Liver (tissue), 3 donors: ENCODE data around the gene TAS2R41.
A peak's percentile ranks its signal among the peaks of the same experiment; 100 is the strongest.

Experiments
- EGR1 ChIP-seq, 2 donors: IDR thresholded peaks; 2 replicates each; pipeline ENCODE4 v1.6.1; 2016 to 2018; ENCODE audit warnings: antibody characterized with exemption in 2 of 2, low read depth in 2 of 2
- GABPA ChIP-seq, 2 donors: IDR thresholded peaks in 1 of 2; conservative IDR thresholded peaks in 1 of 2; 2 replicates each; pipeline ENCODE4 v1.6.1; 2016; ENCODE audit warnings: antibody characterized with exemption in 2 of 2, mild to moderate bottlenecking in 1 of 2, moderate library complexity in 1 of 2
- JUND ChIP-seq, 2 donors: IDR thresholded peaks; 2 replicates each; pipeline ENCODE4 v1.6.1; 2016; ENCODE audit warnings: antibody characterized with exemption in 2 of 2
- RAD21 ChIP-seq, 2 donors: IDR thresholded peaks; 2 replicates each; pipeline ENCODE4 v1.6.1; 2016; ENCODE audit warnings: antibody characterized with exemption in 2 of 2, mild to moderate bottlenecking in 2 of 2
- TAF1 ChIP-seq: conservative IDR thresholded peaks from 2 replicates; pipeline ENCODE4 v1.6.1; 2016; ENCODE audit warnings: antibody characterized with exemption, mild to moderate bottlenecking
- YY1 ChIP-seq: IDR thresholded peaks from 2 replicates; pipeline ENCODE4 v1.6.1; 2016; ENCODE audit warnings: antibody characterized with exemption, mild to moderate bottlenecking
- TF ChIP-seq, protein P1 (sequence below): fragments of 150-350 bp; IDR thresholded peaks from 2 replicates; pipeline ENCODE4 v1.5.1; 2017; ENCODE audit warnings: improper control_type of control experiment, low read depth, low read length; ENCODE audit not compliant: missing input control
- TF ChIP-seq, protein P2 (sequence below): IDR thresholded peaks from 2 replicates; pipeline ENCODE4 v1.6.1; 2016; ENCODE audit warnings: antibody characterized with exemption, mild to moderate bottlenecking
- TF ChIP-seq, protein P3 (sequence below): IDR thresholded peaks from 2 replicates; pipeline ENCODE4 v1.6.1; 2016; ENCODE audit warnings: antibody characterized with exemption
- donor health status: healthy.
- donor health status: healthy.

DNA sequence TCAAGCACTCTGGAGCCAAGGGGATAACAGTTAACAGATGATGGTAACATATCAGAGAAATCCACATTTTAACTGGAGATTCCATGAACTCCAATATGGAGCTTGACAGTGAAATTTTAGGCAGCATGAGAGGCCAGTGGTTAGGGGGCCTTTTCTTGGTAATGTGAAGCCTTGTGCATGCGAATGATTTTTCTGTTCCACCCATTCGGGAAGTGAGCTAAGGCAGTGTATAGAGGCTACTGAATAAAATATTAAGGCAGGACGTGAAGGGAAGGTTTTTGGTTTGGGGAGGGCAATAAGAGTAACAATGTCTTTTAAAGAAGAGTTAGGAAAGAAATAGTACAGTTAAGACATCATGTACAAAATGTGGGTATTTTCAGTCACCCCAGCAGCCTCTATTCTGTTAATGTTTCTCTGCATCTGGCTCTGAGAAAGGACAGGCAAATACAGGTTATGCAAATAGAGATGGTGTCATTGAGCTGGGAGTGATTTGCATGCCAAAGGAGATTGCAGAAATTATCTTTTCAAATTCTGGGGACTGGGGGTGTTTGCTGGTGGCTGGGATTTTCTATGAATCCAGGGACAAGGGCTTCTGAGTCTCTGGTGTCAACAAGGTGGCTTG lies 41.2 kb upstream of the TAS2R41 start:
- TF ChIP-seq, protein P1, sequence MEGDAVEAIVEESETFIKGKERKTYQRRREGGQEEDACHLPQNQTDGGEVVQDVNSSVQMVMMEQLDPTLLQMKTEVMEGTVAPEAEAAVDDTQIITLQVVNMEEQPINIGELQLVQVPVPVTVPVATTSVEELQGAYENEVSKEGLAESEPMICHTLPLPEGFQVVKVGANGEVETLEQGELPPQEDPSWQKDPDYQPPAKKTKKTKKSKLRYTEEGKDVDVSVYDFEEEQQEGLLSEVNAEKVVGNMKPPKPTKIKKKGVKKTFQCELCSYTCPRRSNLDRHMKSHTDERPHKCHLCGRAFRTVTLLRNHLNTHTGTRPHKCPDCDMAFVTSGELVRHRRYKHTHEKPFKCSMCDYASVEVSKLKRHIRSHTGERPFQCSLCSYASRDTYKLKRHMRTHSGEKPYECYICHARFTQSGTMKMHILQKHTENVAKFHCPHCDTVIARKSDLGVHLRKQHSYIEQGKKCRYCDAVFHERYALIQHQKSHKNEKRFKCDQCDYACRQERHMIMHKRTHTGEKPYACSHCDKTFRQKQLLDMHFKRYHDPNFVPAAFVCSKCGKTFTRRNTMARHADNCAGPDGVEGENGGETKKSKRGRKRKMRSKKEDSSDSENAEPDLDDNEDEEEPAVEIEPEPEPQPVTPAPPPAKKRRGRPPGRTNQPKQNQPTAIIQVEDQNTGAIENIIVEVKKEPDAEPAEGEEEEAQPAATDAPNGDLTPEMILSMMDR = no peak
- peak in 1 of 2 donors; percentile 50 for TF ChIP-seq JUND (IDR thresholded peaks at IDR 0.05)
- TF ChIP-seq GABPA (IDR thresholded peaks at IDR 0.05 in 1 of 2, conservative IDR thresholded peaks at IDR 0.05 in 1 of 2) = no peak
- no peak for TF ChIP-seq EGR1 (IDR thresholded peaks at IDR 0.05; ENCODE audit: low read depth in 2 of 2)
- TF ChIP-seq TAF1 = no peak
- TF ChIP-seq, protein P2, sequence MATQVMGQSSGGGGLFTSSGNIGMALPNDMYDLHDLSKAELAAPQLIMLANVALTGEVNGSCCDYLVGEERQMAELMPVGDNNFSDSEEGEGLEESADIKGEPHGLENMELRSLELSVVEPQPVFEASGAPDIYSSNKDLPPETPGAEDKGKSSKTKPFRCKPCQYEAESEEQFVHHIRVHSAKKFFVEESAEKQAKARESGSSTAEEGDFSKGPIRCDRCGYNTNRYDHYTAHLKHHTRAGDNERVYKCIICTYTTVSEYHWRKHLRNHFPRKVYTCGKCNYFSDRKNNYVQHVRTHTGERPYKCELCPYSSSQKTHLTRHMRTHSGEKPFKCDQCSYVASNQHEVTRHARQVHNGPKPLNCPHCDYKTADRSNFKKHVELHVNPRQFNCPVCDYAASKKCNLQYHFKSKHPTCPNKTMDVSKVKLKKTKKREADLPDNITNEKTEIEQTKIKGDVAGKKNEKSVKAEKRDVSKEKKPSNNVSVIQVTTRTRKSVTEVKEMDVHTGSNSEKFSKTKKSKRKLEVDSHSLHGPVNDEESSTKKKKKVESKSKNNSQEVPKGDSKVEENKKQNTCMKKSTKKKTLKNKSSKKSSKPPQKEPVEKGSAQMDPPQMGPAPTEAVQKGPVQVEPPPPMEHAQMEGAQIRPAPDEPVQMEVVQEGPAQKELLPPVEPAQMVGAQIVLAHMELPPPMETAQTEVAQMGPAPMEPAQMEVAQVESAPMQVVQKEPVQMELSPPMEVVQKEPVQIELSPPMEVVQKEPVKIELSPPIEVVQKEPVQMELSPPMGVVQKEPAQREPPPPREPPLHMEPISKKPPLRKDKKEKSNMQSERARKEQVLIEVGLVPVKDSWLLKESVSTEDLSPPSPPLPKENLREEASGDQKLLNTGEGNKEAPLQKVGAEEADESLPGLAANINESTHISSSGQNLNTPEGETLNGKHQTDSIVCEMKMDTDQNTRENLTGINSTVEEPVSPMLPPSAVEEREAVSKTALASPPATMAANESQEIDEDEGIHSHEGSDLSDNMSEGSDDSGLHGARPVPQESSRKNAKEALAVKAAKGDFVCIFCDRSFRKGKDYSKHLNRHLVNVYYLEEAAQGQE = no peak
- peak; percentile 43 for TF ChIP-seq YY1
- TF ChIP-seq RAD21 (IDR thresholded peaks at IDR 0.05) = peak in 1 of 2 donors; percentile 28
- TF ChIP-seq, protein P3, sequence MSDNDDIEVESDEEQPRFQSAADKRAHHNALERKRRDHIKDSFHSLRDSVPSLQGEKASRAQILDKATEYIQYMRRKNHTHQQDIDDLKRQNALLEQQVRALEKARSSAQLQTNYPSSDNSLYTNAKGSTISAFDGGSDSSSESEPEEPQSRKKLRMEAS = peak; percentile 51
